ENCODE data around the gene RGL3. TPM values are rescaled to one million over a fixed set of nuclear protein-coding genes. Genes with fewer than 3 reads are reported as not detected.

RGL3 gene
- total RNA-seq, 2 experiments from 2014 or later: not detected

- no peaks in the 10 kb centered on the region for H3K27me3 Mint-ChIP-seq
- H3K4me1 Mint-ChIP-seq: peaks cover 26% of the 10 kb centered on the region
- peaks cover 10% of the 10 kb centered on the region for H3K9me3 Mint-ChIP-seq
- no peak overlapping the region for H3K27ac Mint-ChIP-seq
- H3K4me3 Mint-ChIP-seq: peak overlapping the region; percentile 96
- no peak for DNase-seq
- H3K36me3 Mint-ChIP-seq: peaks cover 8% of the 10 kb centered on the region
Measured at GRCh38 chr19:11347546-11348039, 71.5 kb downstream of the RGL3 start.

- peaks cover 10% of the 10 kb centered on the region for H3K36me3 Mint-ChIP-seq
- H3K9me3 Mint-ChIP-seq: peaks cover 10% of the 10 kb centered on the region
- peaks cover 26% of the 10 kb centered on the region for H3K4me1 Mint-ChIP-seq
- H3K4me3 Mint-ChIP-seq: peak within 1 kb of the TSS; percentile 96
- peak within 1 kb of the TSS; percentile 91 for H3K27ac Mint-ChIP-seq
- H3K27me3 Mint-ChIP-seq: no peaks in the 10 kb centered on the region
- DNase-seq: peak; percentile 97
Measured at GRCh38 chr19:11346104-11346940, 72.8 kb downstream of the RGL3 start, which contains the start of the genes CCDC159 and TMEM205. Gene CCDC159, plus strand, starts transcription at chr19:11346519. Its CDS starts 88 bp downstream, at chr19:11346607. Gene TMEM205, minus strand, starts transcription at chr19:11346268. Its CDS starts 649 bp downstream, at chr19:11345619.

- DNase-seq: no peak
- no peaks in the 10 kb centered on the region for H3K27me3 Mint-ChIP-seq
- H3K4me3 Mint-ChIP-seq: peak overlapping the region; percentile 96
- H3K36me3 Mint-ChIP-seq: peaks cover 10% of the 10 kb centered on the region
- peaks cover 10% of the 10 kb centered on the region for H3K9me3 Mint-ChIP-seq
- H3K27ac Mint-ChIP-seq: peak overlapping the region; percentile 91
- peaks cover 26% of the 10 kb centered on the region for H3K4me1 Mint-ChIP-seq
Measured at GRCh38 chr19:11345122-11345803, 73.9 kb downstream of the RGL3 start.

Other genes starting within 250 kb of the RGL3 start
- 1 to 10 TPM in 1 of 2 experiments, under 1 TPM in 1; 0.98 to 1.8 TPM for gene KANK2, start 221.8 kb downstream of the RGL3 start, total RNA-seq
- not detected for gene ANGPTL8, start 179.7 kb downstream of the RGL3 start, total RNA-seq
- gene DOCK6, start 156.8 kb downstream of the RGL3 start, total RNA-seq: 1 to 10 TPM; 3.3 to 4.8 TPM
- gene TSPAN16, start 123.2 kb downstream of the RGL3 start, total RNA-seq: not detected
- 1 to 10 TPM; 3.2 to 4.2 TPM for gene RAB3D, start 79.7 kb downstream of the RGL3 start, total RNA-seq
- gene TMEM205, start 73.0 kb downstream of the RGL3 start, total RNA-seq: 10 to 100 TPM; 20.1 to 22.5 TPM
- 1 to 10 TPM; 6.9 to 8.3 TPM for gene CCDC159, start 72.8 kb downstream of the RGL3 start, total RNA-seq
- 1 to 10 TPM in 1 of 2 experiments, under 1 TPM in 1; 0.70 to 1.2 TPM for gene PLPPR2, start 63.9 kb downstream of the RGL3 start, total RNA-seq
- gene SWSAP1, start 44.6 kb downstream of the RGL3 start, total RNA-seq: 1 to 10 TPM; 2.1 to 2.2 TPM
- gene EPOR, start 35.0 kb downstream of the RGL3 start, total RNA-seq: 1 to 10 TPM; 3.6 to 4.5 TPM
- gene ODAD3, start 15.8 kb upstream of the RGL3 start, total RNA-seq: under 1 TPM; 0.27 to 0.32 TPM
- gene PRKCSH, start 16.3 kb upstream of the RGL3 start, total RNA-seq: 100 to 1,000 TPM; 212 to 222 TPM
- not detected for gene ELAVL3, start 61.7 kb upstream of the RGL3 start, total RNA-seq
- gene ZNF653, start 86.5 kb upstream of the RGL3 start, total RNA-seq: 10 to 100 TPM; 12.9 to 13.1 TPM
- gene ECSIT, start 109.8 kb upstream of the RGL3 start, total RNA-seq: 10 to 100 TPM; 46.7 to 51.7 TPM
- under 1 TPM in 1 of 2 experiments, not detected in 1; 0.36 TPM for gene CNN1, start 119.5 kb upstream of the RGL3 start, total RNA-seq
- 10 to 100 TPM; 63.8 to 69.3 TPM for gene ELOF1, start 139.9 kb upstream of the RGL3 start, total RNA-seq
- gene ACP5, start 158.3 kb upstream of the RGL3 start, total RNA-seq: 1 to 10 TPM; 3.4 to 4.3 TPM
- 1 to 10 TPM; 4.7 to 5.5 TPM for gene ZNF627, start 178.2 kb upstream of the RGL3 start, total RNA-seq